ELR (cell line): ENCODE data around the gene CYP4F12.
"Not testable (repeated sequence)": the region's sequence is repeated elsewhere in the genome, so short reads cannot be mapped to it uniquely, and the experiment has no call there.

Experiments used
- DNase-seq: peaks from one replicate; pipeline ENCODE4 v3.0.0-alpha.2; 2015; ENCODE audit warnings: low read depth

The CYP4F12 gene

DNA sequence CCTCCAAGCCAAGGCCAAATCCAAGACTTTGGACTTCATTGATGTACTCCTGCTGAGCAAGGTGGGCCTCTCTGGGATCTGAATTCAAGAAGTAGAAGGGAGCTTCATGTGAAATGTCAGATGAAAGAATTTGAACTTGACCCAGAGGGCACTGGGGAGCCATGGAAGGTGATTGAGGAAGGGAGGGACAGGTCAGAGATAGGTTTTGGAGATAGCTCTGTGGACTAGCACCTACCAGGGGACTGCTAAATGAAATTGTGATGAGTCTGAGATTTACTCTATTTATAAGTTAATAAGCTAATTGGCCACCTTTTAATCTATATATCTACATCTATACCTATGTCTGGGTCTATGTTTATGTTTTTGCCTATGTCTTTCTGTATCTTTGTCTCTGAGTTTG, 22.8 kb upstream of the CYP4F12 start:
- not testable (repeated sequence) for DNase-seq

DNA sequence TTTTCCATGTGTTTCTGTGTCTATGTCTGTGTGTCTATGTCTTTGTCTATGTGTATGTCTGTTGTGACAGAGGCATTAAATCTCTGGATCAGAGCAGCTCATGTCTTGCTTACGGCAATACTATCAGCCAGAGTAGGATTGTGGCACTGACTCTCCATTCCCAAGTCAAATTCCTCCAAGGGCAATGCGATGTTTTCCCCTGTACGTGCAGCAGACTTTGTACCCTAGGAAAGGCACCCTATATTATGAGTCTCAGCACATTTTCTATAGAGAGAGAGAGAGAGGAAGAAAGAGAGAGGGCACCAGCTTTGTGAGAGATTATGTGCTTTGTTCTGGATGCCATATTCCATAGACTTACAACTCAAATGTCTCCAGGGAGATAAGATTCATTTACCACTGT, 21.1 kb upstream of the CYP4F12 start:
- no peak for DNase-seq

DNA sequence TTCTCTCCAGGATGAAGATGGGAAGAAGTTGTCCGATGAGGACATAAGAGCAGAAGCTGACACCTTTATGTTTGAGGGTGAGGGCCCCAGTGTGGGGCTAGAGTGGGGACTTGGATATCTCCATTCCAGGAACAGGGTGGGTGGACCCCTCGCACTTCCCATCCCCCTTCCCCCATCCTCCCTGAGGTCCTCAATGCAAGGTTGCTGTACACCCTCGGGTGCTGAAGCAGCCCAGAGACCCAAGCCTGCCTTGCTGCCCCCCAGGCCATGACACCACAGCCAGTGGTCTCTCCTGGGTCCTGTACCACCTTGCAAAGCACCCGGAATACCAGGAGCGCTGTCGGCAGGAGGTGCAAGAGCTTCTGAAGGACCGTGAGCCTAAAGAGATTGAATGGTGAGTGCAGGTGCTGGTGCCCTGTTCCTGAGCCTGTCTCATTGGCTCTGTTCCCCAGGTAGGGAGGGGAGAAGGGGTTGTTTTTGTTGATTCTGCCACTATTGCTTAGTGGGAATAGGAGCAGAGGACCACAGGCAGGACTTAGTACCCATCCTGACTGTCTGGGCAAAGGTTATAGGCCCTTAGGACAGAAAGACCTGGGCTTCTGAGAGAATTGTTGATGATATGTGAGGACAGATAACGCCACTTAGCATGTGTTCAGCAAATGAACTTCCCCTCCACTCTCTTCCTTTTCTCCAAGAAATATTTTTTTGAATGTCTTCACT, 20.2 kb upstream of the CYP4F12 start:
- DNase-seq, result no peak

DNA sequence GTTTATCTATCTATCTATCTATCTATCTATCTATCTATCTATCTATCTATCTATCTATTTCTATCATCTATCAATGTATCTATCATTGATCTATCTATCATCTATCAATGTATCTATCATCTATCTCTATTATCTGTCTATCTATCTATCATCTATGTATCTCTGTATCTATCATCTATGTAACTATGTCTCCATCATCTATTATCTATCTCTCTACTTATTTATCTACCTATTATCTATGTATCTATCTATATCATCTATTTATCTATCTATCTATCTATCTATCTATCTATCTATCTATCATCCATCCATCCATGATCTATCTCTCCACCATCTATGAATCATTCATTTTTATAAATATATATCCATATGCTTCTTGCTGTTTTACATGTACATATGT, 16.4 kb upstream of the CYP4F12 start:
- DNase-seq, result no peak

DNA sequence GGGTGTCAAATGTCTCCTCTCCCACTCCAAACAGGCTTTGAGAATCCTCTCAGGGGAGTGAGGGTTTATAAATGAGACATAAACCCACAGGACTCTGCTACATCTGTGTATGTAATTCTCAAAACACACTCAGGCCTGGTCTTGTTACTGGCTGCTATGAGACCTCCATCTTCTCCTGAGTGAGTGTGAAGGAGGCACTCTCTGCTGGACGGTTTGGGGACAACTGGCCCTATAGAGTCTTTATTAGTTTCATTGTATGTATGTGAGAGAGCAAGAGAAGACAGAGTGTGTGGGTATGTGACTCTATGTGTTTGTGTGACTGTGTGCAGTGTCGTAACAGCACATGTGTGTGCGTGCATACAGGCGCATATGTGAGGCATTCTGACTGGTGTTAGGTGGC, 9.6 kb upstream of the CYP4F12 start:
- DNase-seq, result no peak

DNA sequence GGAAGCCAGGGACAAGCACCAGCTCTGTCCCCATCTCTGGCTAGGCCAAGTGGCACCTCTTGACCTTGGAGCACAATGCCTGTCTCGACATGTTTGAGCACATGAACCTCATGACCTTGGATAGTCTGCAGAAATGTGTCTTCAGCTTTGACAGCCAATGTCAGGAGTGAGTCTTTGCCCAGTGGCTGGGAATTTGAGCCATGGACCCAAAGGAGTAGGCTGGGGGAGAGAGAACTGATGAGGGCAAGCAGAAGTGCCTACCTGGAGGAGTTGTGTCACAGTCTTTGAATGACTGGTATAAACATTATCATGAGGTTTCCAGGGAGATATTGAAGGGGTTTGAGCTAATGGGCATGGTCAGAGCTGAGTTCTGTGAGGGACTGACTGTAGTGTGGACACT, 6.7 kb upstream of the CYP4F12 start:
- no peak for DNase-seq

GRCh38 chr19:15666883-15667282, 6.0 kb upstream of the CYP4F12 start:
- no peak for DNase-seq

DNA sequence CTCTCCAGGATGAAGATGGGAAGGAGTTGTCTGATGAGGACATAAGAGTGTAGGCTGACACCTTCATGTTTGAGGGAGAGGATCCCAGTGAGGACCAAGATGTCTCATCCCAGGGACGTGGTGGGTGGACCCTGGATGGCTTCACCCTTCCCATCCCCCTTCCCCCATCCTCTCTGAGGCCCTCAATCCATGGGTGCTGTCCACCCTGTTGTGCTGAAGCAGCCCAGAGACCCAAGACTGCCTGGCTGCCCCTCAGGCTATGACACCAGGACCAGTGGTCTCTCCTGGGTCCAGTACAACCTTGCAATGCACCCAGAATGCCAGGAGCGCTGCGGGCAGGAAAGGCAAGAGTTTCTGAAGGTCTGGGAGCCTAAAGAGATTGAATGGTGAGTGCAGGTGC, 3.4 kb upstream of the CYP4F12 start:
- no peak for DNase-seq

GRCh38 chr19:15669891-15670290, 3.0 kb upstream of the CYP4F12 start:
- DNase-seq, result no peak

DNA sequence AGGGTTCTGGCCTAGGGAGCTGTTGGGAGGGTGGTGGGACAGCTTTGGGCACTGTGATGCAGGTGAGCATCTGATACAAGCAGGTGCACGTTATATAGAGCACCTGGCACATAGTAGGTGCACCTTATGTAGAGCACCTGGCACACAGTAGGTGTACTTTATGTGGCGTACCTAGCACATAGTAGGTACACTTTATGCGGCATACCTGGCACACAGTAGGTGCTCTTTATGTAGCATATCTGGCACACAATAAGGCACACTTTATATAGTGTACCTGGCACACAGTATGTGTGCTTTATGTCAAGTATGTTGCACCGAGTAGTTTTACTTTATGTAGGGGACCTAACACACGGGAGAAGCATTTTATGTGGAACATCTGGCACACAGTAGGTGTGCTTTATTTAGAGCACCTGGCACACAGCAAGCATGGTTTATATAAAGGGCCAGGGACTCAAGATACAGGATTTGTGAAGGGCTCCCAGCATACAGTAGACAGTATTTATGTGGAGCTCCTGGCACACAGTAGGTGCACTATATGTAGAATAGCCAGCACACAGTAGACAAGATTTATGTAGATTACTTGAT, 1.6 kb upstream of the CYP4F12 start:
- no peak for DNase-seq

GRCh38 chr19:15671891-15672579, 852 bp upstream of the CYP4F12 start:
- DNase-seq, result no peak

DNA sequence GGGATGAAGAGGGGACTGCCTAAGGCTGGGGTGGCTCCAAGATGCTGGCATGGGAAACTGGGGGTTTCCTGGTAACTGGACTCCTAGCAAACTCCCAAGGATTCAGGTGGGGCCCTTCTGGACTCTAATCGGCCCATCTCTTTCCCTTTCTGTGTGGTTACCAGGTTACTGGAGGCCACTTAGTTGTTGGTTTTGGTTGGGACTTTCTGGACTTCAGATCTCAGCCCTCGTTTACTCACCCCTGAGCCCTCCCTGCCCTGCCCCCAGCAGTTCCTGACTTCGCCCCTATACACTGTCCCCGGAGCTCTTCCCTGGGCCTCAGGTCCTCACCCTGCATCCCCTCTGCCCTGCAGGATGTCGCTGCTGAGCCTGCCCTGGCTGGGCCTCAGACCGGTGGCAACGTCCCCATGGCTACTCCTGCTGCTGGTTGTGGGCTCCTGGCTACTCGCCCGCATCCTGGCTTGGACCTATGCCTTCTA, 328 bp downstream of the CYP4F12 start:
- DNase-seq, result no peak

DNA sequence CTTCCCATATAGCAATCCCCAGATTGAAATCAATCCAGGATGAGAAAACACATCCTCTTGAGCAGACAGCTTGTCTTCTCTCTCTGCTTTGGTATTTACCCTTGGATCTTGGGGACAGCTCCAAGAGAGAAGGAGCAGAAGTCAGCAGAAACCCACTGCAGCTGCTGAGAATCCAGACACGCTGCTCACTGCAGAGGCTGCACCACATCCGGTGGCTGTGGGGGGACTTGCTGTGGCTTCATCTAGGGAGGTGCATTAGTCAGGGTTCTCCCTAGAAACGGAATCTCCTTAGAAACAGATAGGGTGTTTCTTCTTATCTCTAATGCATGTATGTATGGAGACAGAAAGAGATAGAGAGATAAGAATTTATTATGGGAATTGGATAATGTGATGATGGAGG, 2.7 kb downstream of the CYP4F12 start:
- DNase-seq, result no peak

DNA sequence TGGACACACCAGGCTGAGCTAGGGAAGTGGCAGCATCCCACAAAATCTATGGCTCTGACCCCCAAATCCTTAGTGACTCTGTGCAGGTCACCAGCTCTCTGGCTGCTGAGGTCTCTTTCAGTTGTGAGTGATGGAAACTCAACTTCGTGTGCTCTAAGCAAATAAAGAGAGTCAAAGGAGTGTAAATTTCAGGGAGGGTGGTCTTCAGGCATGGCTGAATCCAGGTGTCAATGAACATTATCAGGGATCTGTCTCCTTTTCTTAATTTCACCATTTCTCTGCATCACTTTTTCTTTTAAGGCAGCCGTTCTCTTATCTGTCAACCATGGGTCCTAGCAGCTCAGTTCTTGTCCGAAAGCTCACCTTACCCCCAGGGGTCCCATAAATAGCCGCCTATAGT, 6.2 kb downstream of the CYP4F12 start:
- no peak for DNase-seq

DNA sequence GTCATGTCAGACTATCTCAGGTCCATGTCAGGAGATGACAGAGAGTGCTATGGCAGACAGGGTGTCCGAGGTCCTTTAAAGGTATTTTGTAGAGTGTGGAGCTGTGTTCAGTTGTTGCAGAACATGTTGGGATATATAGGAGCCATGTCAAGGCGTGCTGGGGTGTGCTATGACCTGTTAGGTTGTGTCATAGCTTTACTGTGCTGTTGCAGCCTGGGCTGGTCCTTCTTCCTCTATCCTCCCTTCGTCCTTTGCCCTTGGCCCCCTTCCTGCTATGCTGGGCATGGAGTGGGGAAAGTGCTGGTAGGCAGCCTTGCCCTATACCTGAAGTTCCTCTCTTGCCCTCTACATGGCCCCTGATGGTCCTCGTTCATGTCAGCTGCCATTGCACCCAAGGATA, 7.0 kb downstream of the CYP4F12 start:
- not testable (repeated sequence) for DNase-seq

DNA sequence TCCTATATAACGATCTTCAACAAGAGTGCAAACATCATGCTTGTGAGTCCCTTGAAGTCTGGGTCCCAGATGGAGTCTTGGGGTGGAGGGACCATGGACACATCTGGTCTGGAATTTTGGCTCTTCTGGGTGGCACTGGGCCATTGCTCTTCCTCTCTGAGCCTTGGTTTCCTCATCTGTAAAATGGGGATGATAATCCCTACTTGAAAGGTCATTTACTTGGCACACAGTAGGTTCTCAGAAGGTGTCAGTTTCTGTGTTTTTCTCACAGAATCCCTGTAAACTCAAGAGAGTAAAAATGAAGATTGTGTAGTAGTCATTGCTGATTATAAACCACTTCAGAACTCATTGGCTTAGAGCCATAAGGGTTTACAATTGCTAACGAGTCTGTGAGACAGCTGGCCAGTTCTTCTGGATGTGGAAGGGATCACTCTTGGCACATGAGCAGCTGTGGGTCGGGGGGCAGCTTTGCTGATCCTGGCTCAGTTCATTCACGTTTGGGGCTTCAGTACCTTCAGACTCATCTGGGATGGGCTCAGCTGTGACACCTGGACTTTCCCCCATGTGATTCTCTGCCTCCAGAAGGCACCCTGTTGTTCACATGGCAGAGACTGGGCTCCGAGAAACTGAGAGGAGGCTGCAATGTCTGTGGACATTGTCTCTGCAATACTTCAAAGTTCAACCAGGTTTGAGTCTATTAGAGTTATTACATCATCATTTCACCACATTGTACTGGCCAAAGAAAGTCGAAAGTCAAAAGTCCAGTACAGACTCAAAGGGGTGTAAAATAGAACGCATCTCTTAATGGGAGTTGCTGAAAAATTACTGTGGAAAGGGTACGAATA, 7.8 kb downstream of the CYP4F12 start:
- DNase-seq, result no peak

DNA sequence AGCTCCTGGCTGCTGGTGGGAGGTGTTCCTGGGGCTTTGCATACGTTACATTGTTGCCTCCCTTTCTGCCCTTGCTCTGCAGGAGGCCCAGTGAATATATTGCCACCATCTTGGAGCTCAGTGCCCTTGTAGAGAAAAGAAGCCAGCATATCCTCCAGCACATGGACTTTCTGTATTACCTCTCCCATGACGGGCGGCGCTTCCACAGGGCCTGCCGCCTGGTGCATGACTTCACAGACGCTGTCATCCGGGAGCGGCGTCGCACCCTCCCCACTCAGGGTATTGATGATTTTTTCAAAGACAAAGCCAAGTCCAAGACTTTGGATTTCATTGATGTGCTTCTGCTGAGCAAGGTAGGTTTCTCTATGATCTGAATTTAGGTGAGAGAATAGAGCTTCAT, 10.5 kb downstream of the CYP4F12 start:
- no peak for DNase-seq

GRCh38 chr19:15684828-15685227, 11.9 kb downstream of the CYP4F12 start:
- no peak for DNase-seq

DNA sequence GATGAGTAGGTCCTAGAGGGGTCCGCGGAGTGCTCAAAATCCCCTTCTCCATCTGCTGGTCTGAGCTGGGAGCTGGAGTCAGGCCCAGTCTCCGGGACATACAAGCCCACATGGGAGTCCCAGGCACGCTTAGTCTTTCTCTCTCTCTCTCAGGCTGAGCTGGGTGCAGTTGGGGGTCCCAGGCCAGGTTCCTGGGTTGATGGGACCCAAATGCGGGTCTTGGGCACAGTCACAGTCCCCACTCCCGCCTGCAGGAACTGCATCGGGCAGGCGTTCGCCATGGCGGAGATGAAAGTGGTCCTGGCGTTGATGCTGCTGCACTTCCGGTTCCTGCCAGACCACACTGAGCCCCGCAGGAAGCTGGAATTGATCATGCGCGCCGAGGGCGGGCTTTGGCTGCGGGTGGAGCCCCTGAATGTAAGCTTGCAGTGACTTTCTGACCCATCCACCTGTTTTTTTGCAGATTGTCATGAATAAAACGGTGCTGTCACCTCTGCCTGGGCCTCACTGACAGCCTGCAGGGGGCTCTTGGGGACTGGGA, 23.8 kb downstream of the CYP4F12 start:
- DNase-seq, result no peak

DNA sequence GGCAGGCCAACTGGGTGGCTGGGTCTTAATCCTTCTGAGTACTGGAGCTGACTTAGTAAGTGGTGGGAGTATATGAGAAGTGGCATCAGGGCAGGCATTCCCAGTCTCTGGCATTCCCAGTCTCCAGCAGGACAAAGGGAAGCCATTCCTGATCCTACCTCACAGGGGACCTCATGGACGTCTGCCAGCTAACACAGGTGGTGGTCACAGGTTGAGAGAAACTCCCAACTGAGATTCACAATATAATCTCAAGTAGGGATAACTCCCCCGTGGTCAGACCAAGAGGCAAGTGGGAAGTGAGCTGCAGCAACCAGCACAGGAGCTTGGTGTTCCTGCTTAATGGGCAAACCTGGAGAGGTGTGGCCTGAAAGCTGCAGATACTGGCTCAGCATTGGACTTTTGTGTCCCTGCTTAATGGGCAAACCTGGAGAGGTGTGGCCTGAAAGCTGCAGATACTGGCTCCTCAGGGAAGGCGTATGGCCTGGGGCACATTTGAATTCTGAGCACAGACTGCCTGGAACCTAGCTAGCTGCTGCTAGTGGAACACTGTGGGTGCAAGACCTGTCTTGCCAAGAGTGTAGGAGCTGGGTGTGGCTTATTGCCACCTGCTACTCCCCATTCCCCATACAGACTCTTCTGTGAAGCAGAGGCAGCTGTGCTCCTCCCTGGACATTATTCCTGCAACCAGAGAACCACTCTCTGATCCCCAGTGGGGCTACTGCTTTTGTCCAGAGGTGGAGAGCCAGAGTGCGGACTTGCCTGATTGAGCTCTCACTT, 29.1 kb downstream of the CYP4F12 start:
- DNase-seq, result no peak

- DNase-seq, result peak; percentile 5
Observed at GRCh38 chr19:15702534-15702930, 29.6 kb downstream of the CYP4F12 start.
